NCI-H748 treated with DMSO at 0.1 percent for 48 hours (cell line): ENCODE measurements around the gene CMIP.

Source experiments
- DNase-seq: peaks from one replicate; lab custom pipeline; 2025; lab: John Stamatoyannopoulos, UW

CMIP gene

DNA sequence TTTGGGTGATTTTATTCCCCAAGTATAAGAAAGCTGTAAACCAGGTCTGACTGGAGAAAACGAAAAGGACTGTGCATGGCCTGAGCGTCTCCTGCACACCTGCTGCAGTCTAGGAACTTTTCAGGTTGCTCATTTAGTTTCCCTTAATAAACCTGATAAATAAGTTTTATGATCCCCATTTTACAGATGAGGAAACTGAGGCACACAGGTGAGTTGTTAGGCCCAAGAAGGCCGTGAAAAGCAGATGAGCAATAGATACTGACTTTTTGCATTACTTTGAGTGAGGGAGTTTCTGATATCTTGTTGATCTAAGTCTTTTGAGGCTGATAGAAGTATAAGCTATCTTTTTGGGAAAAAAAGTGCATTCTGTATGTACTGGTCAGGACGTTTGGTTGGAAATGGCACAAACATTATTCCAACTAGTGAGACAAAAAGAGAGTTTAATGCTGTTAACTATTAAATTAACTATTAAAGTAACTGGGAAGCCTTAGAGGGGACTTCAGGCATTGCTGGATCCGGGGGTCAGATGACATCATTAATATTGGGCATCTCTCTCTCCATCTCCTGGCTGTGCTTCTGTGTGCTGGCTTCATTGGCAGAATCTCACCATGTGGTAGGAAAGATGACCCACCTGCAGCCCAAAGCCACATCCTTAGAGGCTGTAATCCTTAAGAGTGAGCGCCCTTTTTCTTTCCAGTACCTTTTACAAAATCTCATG, 163.4 kb downstream of the CMIP start:
- no peak for DNase-seq

DNA sequence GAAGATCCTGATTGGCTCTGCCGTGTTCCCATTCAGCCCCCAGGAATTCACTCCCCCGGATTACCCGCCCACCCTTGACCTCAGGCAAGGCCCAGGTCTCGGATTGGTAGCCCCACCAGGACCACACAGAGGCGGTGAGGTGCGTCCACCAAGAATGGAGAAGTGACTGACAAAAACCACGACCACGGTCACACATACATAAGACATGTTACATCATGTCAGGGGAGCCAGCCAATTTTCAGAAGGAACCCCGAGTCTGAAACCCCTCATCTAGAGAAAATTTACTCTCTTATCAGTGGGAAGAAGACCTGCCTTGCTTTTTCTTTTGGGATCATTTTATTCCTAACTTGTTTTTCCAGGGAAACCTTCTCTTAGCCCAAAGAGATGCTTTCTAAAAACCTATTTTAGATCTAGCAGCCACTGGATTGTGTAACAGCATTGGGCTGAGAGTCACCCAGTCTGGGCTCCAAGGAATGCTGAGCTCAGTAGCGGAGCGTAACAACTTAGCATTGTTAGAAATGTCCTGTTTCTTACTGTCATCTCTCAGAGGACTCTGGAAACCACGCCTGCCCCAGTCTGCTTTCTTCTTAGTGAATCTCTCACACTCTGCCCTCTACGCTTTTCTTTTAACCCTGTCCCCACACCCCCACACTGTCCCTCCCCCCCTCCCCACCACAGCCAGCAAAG, 164.1 kb downstream of the CMIP start:
- no peak for DNase-seq

- DNase-seq, result no peak
Observed at GRCh38 chr16:81609323-81609892, 164.8 kb downstream of the CMIP start.

DNA sequence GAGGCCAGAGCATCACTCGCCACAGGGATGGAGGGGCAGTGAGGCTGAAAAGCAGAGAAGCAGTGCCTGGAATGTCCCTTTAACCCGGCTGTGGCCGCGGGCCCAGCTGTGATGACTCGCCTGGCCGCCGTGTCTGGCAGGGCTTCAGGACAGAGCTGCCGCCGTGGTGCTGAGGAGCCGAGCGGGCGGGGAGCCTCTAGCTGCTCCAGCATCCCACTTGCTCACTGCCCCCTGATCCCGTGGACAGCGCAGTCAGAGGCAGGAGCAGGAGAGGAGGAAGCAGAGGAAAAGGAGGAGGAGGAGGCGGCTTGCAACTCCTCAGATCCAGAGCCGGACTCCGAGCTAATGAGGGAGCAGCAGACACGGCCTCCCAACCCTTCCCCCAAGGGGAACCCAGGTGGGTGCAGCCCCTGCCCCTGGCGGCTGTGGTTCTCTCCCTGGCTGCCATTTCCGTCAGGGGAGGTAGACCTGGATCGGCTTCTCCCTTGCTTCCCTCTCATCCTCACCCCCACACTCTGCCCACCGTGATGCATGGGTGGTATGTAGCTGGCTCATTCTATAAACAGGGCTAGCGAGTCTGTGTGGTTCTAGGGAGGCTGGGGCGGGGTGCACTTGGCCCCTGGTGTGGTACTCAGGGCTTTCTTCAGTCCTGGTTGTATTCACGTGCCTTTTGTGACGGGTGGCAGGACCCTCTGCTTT, 165.7 kb downstream of the CMIP start:
- DNase-seq, result no peak

- no peak for DNase-seq
Observed at GRCh38 chr16:81610936-81611335, 166.3 kb downstream of the CMIP start.

DNA sequence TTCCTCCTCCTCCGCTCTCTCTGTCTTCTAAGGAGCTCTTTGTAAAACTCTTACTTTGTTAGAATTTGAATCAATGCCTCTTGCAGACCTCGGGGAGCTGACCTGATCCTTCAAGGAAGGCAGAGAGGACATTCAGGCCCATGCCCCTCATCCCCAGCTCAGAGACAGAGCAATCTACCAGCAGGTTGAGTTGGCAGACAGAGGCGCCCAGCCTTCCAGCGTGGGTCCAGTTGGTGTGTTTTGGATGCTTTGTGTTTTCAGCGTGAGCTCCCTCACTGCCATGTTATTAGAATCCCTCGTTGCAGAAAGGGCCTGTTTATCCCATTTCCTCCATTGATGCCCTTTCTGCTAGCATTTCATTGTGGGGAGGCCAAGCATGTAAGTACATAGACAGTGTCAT, 167.1 kb downstream of the CMIP start:
- DNase-seq, result no peak

- no peak for DNase-seq
Observed at GRCh38 chr16:81612351-81613163, 167.9 kb downstream of the CMIP start.

GRCh38 chr16:81614171-81614570, 169.6 kb downstream of the CMIP start:
- no peak for DNase-seq

GRCh38 chr16:81614654-81615359, 170.2 kb downstream of the CMIP start:
- DNase-seq, result no peak

- DNase-seq, result no peak
Observed at GRCh38 chr16:81615411-81615810, 170.8 kb downstream of the CMIP start.

GRCh38 chr16:81615833-81616232, 171.2 kb downstream of the CMIP start:
- DNase-seq, result no peak

- DNase-seq, result no peak
Observed at GRCh38 chr16:81616321-81617020, 171.9 kb downstream of the CMIP start.

DNA sequence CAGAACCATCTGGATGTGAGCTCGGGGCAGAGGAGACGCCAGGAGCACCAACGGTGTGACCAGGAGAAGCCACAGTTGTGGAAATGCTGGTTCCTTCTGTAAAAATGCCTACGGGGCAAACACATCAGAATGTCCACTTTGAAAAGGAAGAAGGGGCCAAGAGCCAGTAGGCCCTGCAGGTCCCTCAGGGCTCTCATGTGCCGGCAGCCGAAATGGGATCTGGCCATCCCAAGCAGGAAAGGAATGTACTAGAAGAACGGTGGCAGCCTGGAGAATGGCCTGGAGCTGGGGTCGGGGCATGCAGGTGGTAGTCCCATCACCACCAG, 172.4 kb downstream of the CMIP start:
- no peak for DNase-seq

DNA sequence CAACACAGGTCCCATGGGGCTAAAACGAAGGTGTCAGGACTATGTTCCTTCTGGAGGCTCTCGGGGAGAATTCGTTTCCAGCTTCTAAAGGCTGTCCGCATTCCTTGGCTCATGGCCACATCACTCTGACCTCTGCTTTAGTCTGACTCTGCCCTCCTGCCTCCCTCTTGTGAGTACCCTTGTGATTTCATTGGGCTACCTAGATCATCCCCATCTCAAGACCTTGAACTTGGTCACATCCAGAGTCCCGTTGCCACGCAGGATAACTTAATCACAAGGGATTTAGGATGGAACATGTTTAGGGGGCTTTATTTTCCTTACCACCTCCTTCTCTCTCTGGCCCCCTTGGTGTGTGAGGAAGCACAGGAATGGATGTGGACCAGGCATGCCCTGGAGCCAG, 173.6 kb downstream of the CMIP start:
- DNase-seq, result no peak

- no peak for DNase-seq
Observed at GRCh38 chr16:81618661-81619060, 174.1 kb downstream of the CMIP start.

DNA sequence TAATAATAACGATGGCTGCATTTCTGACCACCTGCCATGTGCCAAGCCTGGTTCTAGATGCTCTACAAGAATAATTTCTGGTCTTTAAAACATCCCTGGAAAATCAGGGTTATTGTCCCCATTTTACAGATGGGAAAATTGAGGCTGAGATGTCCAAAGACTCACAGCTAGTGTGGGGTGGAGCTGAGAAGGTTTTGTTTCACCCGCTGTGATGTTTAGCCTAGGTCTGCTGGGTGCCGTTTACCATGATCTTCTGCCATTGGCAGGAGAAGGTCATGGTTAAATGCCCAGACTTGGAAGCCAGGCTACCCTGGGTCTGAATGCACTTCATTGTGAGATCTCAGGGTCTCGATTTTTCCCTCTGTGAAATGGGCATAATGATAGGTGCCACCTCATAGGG, 175.4 kb downstream of the CMIP start:
- no peak for DNase-seq

- no peak for DNase-seq
Observed at GRCh38 chr16:81620796-81621195, 176.2 kb downstream of the CMIP start.

- DNase-seq, result no peak
Observed at GRCh38 chr16:81621496-81621895, 176.9 kb downstream of the CMIP start.

- peak; percentile 28 for DNase-seq
Observed at GRCh38 chr16:81623365-81624102, 178.9 kb downstream of the CMIP start.

- DNase-seq, result no peak
Observed at GRCh38 chr16:81624403-81624759, 179.8 kb downstream of the CMIP start.
